SK-N-SH (cell line): ENCODE measurements around the gene PCDHB13. TPM values are rescaled to one million over a fixed set of nuclear protein-coding genes. Genes with fewer than 3 reads are reported as not detected.
"Not testable (repeated sequence)": the region's sequence is repeated elsewhere in the genome, so short reads cannot be mapped to it uniquely, and the experiment has no call there.

ENCODE experiments used
- CTCF ChIA-PET: fragments of 300-600, 350-600 bp; formaldehyde crosslinking; extraction: SDS; loops from one replicate; lab custom pipeline; 2021; lab: Yijun Ruan, JAX
- POLR2A ChIA-PET: fragments of 350-600 bp; sonication (Branson Sonifier 250); formaldehyde crosslinking; extraction: SDS; loops from one replicate; lab custom pipeline; 2020; ENCODE audit warnings: antibody characterized with exemption, inconsistent platforms; lab: Yijun Ruan, JAX
- DNase-seq: peaks from one replicate; pipeline ENCODE4 v3.0.0; 2012
- H2AFZ ChIP-seq: fragments of 200-600 bp; sonication (generic); 2 replicates; pipeline ENCODE4 v1.8.1; 2016; ENCODE audit warnings: antibody characterized with exemption, mild to moderate bottlenecking, low read depth
- H3F3A ChIP-seq: fragments of 200-600 bp; sonication (generic); replicated peaks from 2 replicates; pipeline ENCODE3; 2016; ENCODE audit warnings: antibody characterized with exemption, mild to moderate bottlenecking; ENCODE audit not compliant: insufficient read depth
- H3K27ac ChIP-seq, 2 experiments: fragments of 200-500 bp in 1 of 2; fragments of 200-600 bp in 1 of 2; sonication (Bioruptor generic) in 1 of 2; sonication (generic), shearing (Covaris generic) in 1 of 2; 2 replicates each; pipeline versions ENCODE4 v1.5.1 to v1.6.1; 2014 to 2016; ENCODE audit warnings: low read depth in 2 of 2, inconsistent platforms in 1 of 2, low read length in 1 of 2, mild to moderate bottlenecking in 1 of 2, mixed read lengths in 1 of 2
- H3K27me3 ChIP-seq: fragments of 200-600 bp; sonication (generic), shearing (Covaris generic); 2 replicates; pipeline ENCODE4 v1.6.1; 2016; ENCODE audit warnings: mixed run types; ENCODE audit not compliant: insufficient read depth
- H3K36me3 ChIP-seq, 2 experiments: fragments of 200-500 bp in 1 of 2; fragments of 200-600 bp in 1 of 2; sonication (Bioruptor generic) in 1 of 2; sonication (generic) in 1 of 2; replicated peaks in 1 of 2; 2 replicates each; pipeline versions ENCODE3 to v1.5.1; 2014 to 2016; ENCODE audit warnings: low read length in 1 of 2, mild to moderate bottlenecking in 1 of 2; ENCODE audit not compliant: insufficient read depth in 2 of 2, control insufficient read depth in 1 of 2
- H3K4me1 ChIP-seq, 2 experiments: fragments of 200-500 bp in 1 of 2; fragments of 200-600 bp in 1 of 2; sonication (Bioruptor generic) in 1 of 2; sonication (generic), shearing (Covaris generic) in 1 of 2; 2 replicates each; pipeline versions ENCODE4 v1.5.1 to v1.6.1; 2014 to 2016; ENCODE audit warnings: low read depth in 1 of 2, low read length in 1 of 2, mixed run types in 1 of 2; ENCODE audit not compliant: insufficient read depth in 2 of 2, control insufficient read depth in 1 of 2
- H3K4me2 ChIP-seq: fragments of 200-600 bp; sonication (generic), shearing (Covaris generic); 2 replicates; pipeline ENCODE4 v1.6.1; 2017; ENCODE audit warnings: mixed run types
- H3K4me3 ChIP-seq, 2 experiments: fragments of 200-500 bp in 1 of 2; fragments of 200-600 bp in 1 of 2; sonication (Bioruptor generic) in 1 of 2; sonication (generic), shearing (Covaris generic) in 1 of 2; 2 replicates each; pipeline versions ENCODE4 v1.5.1 to v1.8.1; 2014 to 2016; ENCODE audit warnings: low read depth in 2 of 2, inconsistent platforms in 1 of 2, low read length in 1 of 2, mild to moderate bottlenecking in 1 of 2, mixed read lengths in 1 of 2, moderate library complexity in 1 of 2
- H3K79me2 ChIP-seq: fragments of 200-600 bp; sonication (generic); 2 replicates; pipeline ENCODE4 v1.8.1; 2017; ENCODE audit warnings: mild to moderate bottlenecking; ENCODE audit not compliant: insufficient read depth
- H3K9ac ChIP-seq: fragments of 200-600 bp; sonication (generic); 2 replicates; pipeline ENCODE4 v1.6.1; 2017; ENCODE audit warnings: mixed run types
- H3K9me2 ChIP-seq: fragments of 200-600 bp; sonication (generic); 2 replicates; pipeline ENCODE4 v1.6.1; 2017; ENCODE audit warnings: mixed run types
- H3K9me3 ChIP-seq: fragments of 200-600 bp; sonication (generic); 2 replicates; pipeline ENCODE4 v1.6.1; 2017; ENCODE audit warnings: mixed run types, mild to moderate bottlenecking, moderate library complexity
- H4K20me1 ChIP-seq: fragments of 200-600 bp; sonication (generic); 2 replicates; pipeline ENCODE4 v1.6.1; 2017; ENCODE audit warnings: mild to moderate bottlenecking, mixed run types; ENCODE audit not compliant: insufficient read depth
- CTCF ChIP-seq: fragments of 200-600 bp; sonication (generic); IDR thresholded peaks from 2 replicates; pipeline ENCODE4 v1.6.1; 2017; ENCODE audit warnings: antibody characterized with exemption, mild to moderate bottlenecking, moderate library complexity
- POLR2AphosphoS5 ChIP-seq: IDR thresholded peaks from 2 replicates; pipeline ENCODE4 v1.6.1; 2012; ENCODE audit warnings: low read depth, low read length
- RAD21 ChIP-seq: IDR thresholded peaks from 2 replicates; pipeline ENCODE4 v1.6.1; 2012; ENCODE audit warnings: mild to moderate bottlenecking, low read length
- RCOR1 ChIP-seq: fragments of 150-350 bp; IDR thresholded peaks from 2 replicates; pipeline ENCODE4 v1.6.1; 2017; ENCODE audit warnings: antibody characterized with exemption, low read length
- RFX5 ChIP-seq: IDR thresholded peaks from 2 replicates; pipeline ENCODE4 v1.6.1; 2012; ENCODE audit warnings: mild to moderate bottlenecking, improper control_type of control experiment, low read length
- RXRA ChIP-seq: IDR thresholded peaks from 2 replicates; pipeline ENCODE4 v1.4.0; 2012; ENCODE audit warnings: low read depth, mild to moderate bottlenecking, borderline replicate concordance
- SIN3A ChIP-seq: IDR thresholded peaks from 2 replicates; pipeline ENCODE4 v1.6.1; 2012; ENCODE audit warnings: low read depth, mild to moderate bottlenecking, low read length, moderate library complexity, borderline replicate concordance
- YY1 ChIP-seq: IDR thresholded peaks from 2 replicates; pipeline ENCODE4 v1.4.0; 2012; ENCODE audit warnings: low read depth, mild to moderate bottlenecking
- WGBS: methylation state at CpG from one replicate; pipeline ENCODE4 v1.1.6; 2017; ENCODE audit warnings: low lambda C conversion rate; 5-methylcytosine and 5-hydroxymethylcytosine counted together
- polyA plus RNA-seq, 3 experiments: library from polyadenylated mRNA; depleted of rRNA; stranded (reverse); fragments of >200 nt; gene quantifications; 2 replicates each; pipeline ENCODE4 v1.2.3, GENCODE V29; 2012
- TF ChIP-seq, protein P1 (sequence below): IDR thresholded peaks from 2 replicates; pipeline ENCODE4; 2012

PCDHB13 gene
- polyA plus RNA-seq (2012; rRNA removed), result 0.85 and 0.88 TPM in 2 replicates
- polyA plus RNA-seq (2012; cell fraction: cytosol; rRNA removed), result 0.55 and 0.60 TPM in 2 replicates
- polyA plus RNA-seq (2012; cell fraction: nucleus; rRNA removed), result 2.3 and 2.4 TPM in 2 replicates

DNA sequence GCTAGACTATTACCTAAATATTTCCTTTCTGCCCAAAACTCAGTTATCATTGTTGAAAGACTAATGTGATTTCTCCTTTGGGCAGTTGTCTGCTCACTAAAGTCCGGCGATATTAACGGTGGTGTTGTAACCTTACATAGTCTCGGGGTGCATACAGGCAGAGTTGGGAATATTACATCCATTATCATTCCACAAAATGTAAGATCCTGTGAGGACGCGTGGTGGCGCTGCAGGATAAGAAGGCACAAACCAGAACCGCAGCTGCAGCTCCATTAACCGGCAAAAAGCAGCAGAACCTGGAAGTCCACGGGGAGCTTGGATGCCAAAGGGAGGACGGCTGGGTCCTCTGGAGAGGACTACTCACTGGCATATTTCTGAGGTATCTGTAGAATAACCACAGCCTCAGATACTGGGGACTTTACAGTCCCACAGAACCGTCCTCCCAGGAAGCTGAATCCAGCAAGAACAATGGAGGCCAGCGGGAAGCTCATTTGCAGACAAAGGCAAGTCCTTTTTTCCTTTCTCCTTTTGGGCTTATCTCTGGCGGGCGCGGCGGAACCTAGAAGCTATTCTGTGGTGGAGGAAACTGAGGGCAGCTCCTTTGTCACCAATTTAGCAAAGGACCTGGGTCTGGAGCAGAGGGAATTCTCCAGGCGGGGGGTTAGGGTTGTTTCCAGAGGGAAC is at the start of gene PCDHB13:
TSS of gene PCDHB13 (plus strand) at position 264 of the 684 bp plus-strand sequence. CDS start at position 469, 205 bp downstream.
- POLR2A ChIA-PET, H3K27ac ChIP-seq, DNase-seq, H3K9me2 ChIP-seq, H3K9me3 ChIP-seq, H3K9ac ChIP-seq, H3K4me3 ChIP-seq, H3K36me3 ChIP-seq, H3K4me1 ChIP-seq, H3K79me2 ChIP-seq, H3K4me2 ChIP-seq, H4K20me1 ChIP-seq, H3K27me3 ChIP-seq, H3F3A ChIP-seq, H2AFZ ChIP-seq: not testable (repeated sequence)
- 45% methylated on average over 11 of the region's 18 CpGs for WGBS
- CTCF ChIA-PET, result interaction anchor here (1.4 kb wide), 1 partner anchor 10 kb away, joined by 5 read pairs; the partner anchor contains the start of gene PCDHB14
- peak; percentile 17; the same call in 1 of the 2 replicates for TF ChIP-seq CTCF

GRCh38 chr5:141172381-141173204 is 41.1 kb upstream of the PCDHB13 start, which contains the start of gene PCDHB7:
PCDHB7 (plus strand) TSS chr5:141172644; CDS start chr5:141172836, 192 bp downstream.
- no peaks in the 10 kb centered on the region for H4K20me1 ChIP-seq
- H3K36me3 ChIP-seq, result no peaks in the 10 kb centered on the region
- CTCF ChIA-PET, result interaction anchor here (0.9 to 3.7 kb wide), 5 partner anchors 10 to 386 kb away, joined by 3 to 13 read pairs (median 4); partner anchors contain the start of genes PCDHA4, PCDHB14, PCDHB16 and PCDHB6
- DNase-seq, result peak; percentile 49
- peak within 1 kb of the TSS; percentile 21 to 31 for H3K4me3 ChIP-seq
- no peaks in the 10 kb centered on the region; a peak in 1 of 4 replicates for H3K4me1 ChIP-seq
- H3K9ac ChIP-seq, result no peak within 1 kb of the TSS
- WGBS, result 39% methylated on average over 20 of the region's 20 CpGs
- no peaks in the 10 kb centered on the region; the same call in 1 of the 2 replicates for H3K9me3 ChIP-seq
- POLR2A ChIA-PET, result no interaction called here
- no peaks in the 10 kb centered on the region for H3K9me2 ChIP-seq
- H3K79me2 ChIP-seq, result no peaks in the 10 kb centered on the region
- no peak within 1 kb of the TSS for H3K27ac ChIP-seq
- H3K4me2 ChIP-seq, result peak within 1 kb of the TSS; percentile 26; the same call in 1 of the 2 replicates
- TF ChIP-seq, protein P1, sequence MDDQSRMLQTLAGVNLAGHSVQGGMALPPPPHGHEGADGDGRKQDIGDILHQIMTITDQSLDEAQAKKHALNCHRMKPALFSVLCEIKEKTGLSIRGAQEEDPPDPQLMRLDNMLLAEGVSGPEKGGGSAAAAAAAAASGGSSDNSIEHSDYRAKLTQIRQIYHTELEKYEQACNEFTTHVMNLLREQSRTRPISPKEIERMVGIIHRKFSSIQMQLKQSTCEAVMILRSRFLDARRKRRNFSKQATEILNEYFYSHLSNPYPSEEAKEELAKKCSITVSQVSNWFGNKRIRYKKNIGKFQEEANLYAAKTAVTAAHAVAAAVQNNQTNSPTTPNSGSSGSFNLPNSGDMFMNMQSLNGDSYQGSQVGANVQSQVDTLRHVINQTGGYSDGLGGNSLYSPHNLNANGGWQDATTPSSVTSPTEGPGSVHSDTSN, result no peak
- TF ChIP-seq RXRA (no peak), RAD21 (peak; percentile 53), RCOR1 (no peak), CTCF (peak; percentile 64), POLR2AphosphoS5 (no peak), RFX5 (no peak), SIN3A (no peak), YY1 (peak; percentile 49; the same call in 1 of the 2 replicates)
- H2AFZ ChIP-seq, result peak within 1 kb of the TSS; percentile 58
- H3K27me3 ChIP-seq, result no peaks in the 10 kb centered on the region
- no peaks in the 10 kb centered on the region for H3F3A ChIP-seq

- WGBS, result 63% methylated on average over 60 of the region's 79 CpGs
Measured at GRCh38 chr5:141174291-141175104, 39.2 kb upstream of the PCDHB13 start.

More at GRCh38 chr5:141174291-141175104, 39.2 kb upstream of the PCDHB13 start:
- H3K4me1 ChIP-seq, H3K4me3 ChIP-seq, H4K20me1 ChIP-seq, H3K27me3 ChIP-seq, H3K4me2 ChIP-seq, POLR2A ChIA-PET, H3K9ac ChIP-seq, H3K9me3 ChIP-seq, DNase-seq, H3K9me2 ChIP-seq, H3K79me2 ChIP-seq, H3K27ac ChIP-seq, H2AFZ ChIP-seq, H3F3A ChIP-seq, H3K36me3 ChIP-seq: not testable (repeated sequence)
- CTCF ChIA-PET, result interaction anchor here (0.6 to 1.0 kb wide), 2 partner anchors 35 to 418 kb away, joined by 3 to 4 read pairs; no protein-coding TSS in a partner anchor
